ENCODE measurements around the gene CLSTN3.

Gene CLSTN3

GRCh38 chr12:7092986-7093460 is 37.1 kb upstream of the CLSTN3 start:
- Histone ChIP-seq H3K27ac (ENCODE audit: poor library complexity, severe bottlenecking) (no peak overlapping the region), H3K4me3 (ENCODE audit: severe bottlenecking) (no peak overlapping the region), H3K36me3 (ENCODE audit: low read depth) (peaks cover under 1% of the 10 kb centered on the region; the same call in 1 of the 2 replicates), H3K4me1 (ENCODE audit: insufficient read depth, poor library complexity, severe bottlenecking) (no peaks in the 10 kb centered on the region), H3K9me3 (ENCODE audit: severe bottlenecking) (no peaks in the 10 kb centered on the region), H3K27me3 (ENCODE audit: insufficient read depth, poor library complexity, severe bottlenecking) (no peaks in the 10 kb centered on the region)
- ATAC-seq (ENCODE audit: low read depth): no peak
- no peak for TF ChIP-seq CTCF (IDR thresholded peaks at IDR 0.05; ENCODE audit: poor library complexity, severe bottlenecking)
- no peak for DNase-seq (ENCODE audit: low spot score)

- no peak overlapping the region for H3K4me3 ChIP-seq (ENCODE audit: severe bottlenecking)
- ATAC-seq (ENCODE audit: low read depth) (no peak), DNase-seq (ENCODE audit: low spot score) (no peak)
- no peaks in the 10 kb centered on the region for H3K4me1 ChIP-seq (ENCODE audit: insufficient read depth, poor library complexity, severe bottlenecking)
- no peak for TF ChIP-seq CTCF (IDR thresholded peaks at IDR 0.05; ENCODE audit: poor library complexity, severe bottlenecking)
- no peaks in the 10 kb centered on the region for H3K27me3 ChIP-seq (ENCODE audit: insufficient read depth, poor library complexity, severe bottlenecking)
- no peaks in the 10 kb centered on the region; the same call in 1 of the 2 replicates for H3K36me3 ChIP-seq (ENCODE audit: low read depth)
- H3K27ac ChIP-seq (ENCODE audit: poor library complexity, severe bottlenecking): no peak overlapping the region
- H3K9me3 ChIP-seq (ENCODE audit: severe bottlenecking): no peaks in the 10 kb centered on the region
Measured at GRCh38 chr12:7093486-7093885, 36.7 kb upstream of the CLSTN3 start.

- no peaks in the 10 kb centered on the region for H3K36me3 ChIP-seq (ENCODE audit: low read depth)
- DNase-seq (ENCODE audit: low spot score) (no peak), ATAC-seq (ENCODE audit: low read depth) (no peak)
- no peaks in the 10 kb centered on the region for H3K9me3 ChIP-seq (ENCODE audit: severe bottlenecking)
- no peak overlapping the region for H3K4me3 ChIP-seq (ENCODE audit: severe bottlenecking)
- TF ChIP-seq CTCF (IDR thresholded peaks at IDR 0.05; ENCODE audit: poor library complexity, severe bottlenecking): no peak
- no peaks in the 10 kb centered on the region for H3K27me3 ChIP-seq (ENCODE audit: insufficient read depth, poor library complexity, severe bottlenecking)
- no peak overlapping the region for H3K27ac ChIP-seq (ENCODE audit: poor library complexity, severe bottlenecking)
- H3K4me1 ChIP-seq (ENCODE audit: insufficient read depth, poor library complexity, severe bottlenecking): no peaks in the 10 kb centered on the region
Measured at GRCh38 chr12:7093892-7094291, 36.3 kb upstream of the CLSTN3 start.

- DNase-seq (ENCODE audit: low spot score): no peak
- no peak for TF ChIP-seq CTCF (IDR thresholded peaks at IDR 0.05; ENCODE audit: poor library complexity, severe bottlenecking)
- no peak; the same call in 2 of the 3 replicates for ATAC-seq (ENCODE audit: low read depth)
- Histone ChIP-seq H3K27me3 (ENCODE audit: insufficient read depth, poor library complexity, severe bottlenecking) (no peaks in the 10 kb centered on the region), H3K36me3 (ENCODE audit: low read depth) (no peaks in the 10 kb centered on the region), H3K4me3 (ENCODE audit: severe bottlenecking) (no peak overlapping the region), H3K27ac (ENCODE audit: poor library complexity, severe bottlenecking) (no peak overlapping the region), H3K4me1 (ENCODE audit: insufficient read depth, poor library complexity, severe bottlenecking) (no peaks in the 10 kb centered on the region), H3K9me3 (ENCODE audit: severe bottlenecking) (no peaks in the 10 kb centered on the region)
Measured at GRCh38 chr12:7096006-7096932, 33.9 kb upstream of the CLSTN3 start.

GRCh38 chr12:7096979-7097378 is 33.2 kb upstream of the CLSTN3 start:
- Histone ChIP-seq H3K36me3 (ENCODE audit: low read depth) (no peaks in the 10 kb centered on the region), H3K27me3 (ENCODE audit: insufficient read depth, poor library complexity, severe bottlenecking) (no peaks in the 10 kb centered on the region), H3K27ac (ENCODE audit: poor library complexity, severe bottlenecking) (no peak overlapping the region), H3K4me1 (ENCODE audit: insufficient read depth, poor library complexity, severe bottlenecking) (no peaks in the 10 kb centered on the region), H3K4me3 (ENCODE audit: severe bottlenecking) (no peak overlapping the region), H3K9me3 (ENCODE audit: severe bottlenecking) (no peaks in the 10 kb centered on the region)
- TF ChIP-seq CTCF (IDR thresholded peaks at IDR 0.05; ENCODE audit: poor library complexity, severe bottlenecking): no peak
- ATAC-seq (ENCODE audit: low read depth) (no peak), DNase-seq (ENCODE audit: low spot score) (no peak)
